Retinal pigment epithelial cell (primary cell): Measurements from ENCODE around the gene GPX3.
A peak's percentile ranks its signal among the peaks of the same experiment; 100 is the strongest.

Source experiments
- DNase-seq: peaks from one replicate; pipeline ENCODE4 v3.0.0-alpha.2; 2010; ENCODE audit warnings: low read depth
- H3K4me3 ChIP-seq: 2 replicates; pipeline ENCODE4 v1.5.1; 2011; ENCODE audit warnings: mild to moderate bottlenecking, low read length, control low read depth, moderate library complexity
- TF ChIP-seq, protein P1 (sequence below): conservative IDR thresholded peaks from 2 replicates; pipeline ENCODE4 v1.5.1; 2011; ENCODE audit warnings: low read depth, low read length, control low read depth, inconsistent platforms

Gene GPX3

DNA sequence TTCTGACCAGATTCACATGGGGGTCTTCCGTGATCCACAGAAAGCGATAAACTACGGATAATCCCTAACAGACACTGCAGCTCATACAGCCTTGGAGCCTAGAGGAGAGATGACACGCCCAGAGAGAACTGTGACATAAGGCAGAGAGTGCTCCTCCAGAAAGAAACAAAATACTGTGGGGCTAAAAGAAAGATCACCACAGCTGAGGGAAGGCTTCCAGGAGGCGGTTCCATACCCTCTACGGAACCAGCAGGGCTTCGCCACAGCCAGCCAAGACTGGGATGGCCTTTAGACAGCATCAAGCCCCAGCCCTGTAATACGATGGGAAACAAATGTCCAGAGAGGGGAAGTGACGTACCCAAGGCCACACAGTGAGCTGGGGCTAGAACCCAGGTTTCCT is 19.3 kb downstream of the GPX3 start:
- no peak overlapping the region for H3K4me3 ChIP-seq
- DNase-seq = no peak
- TF ChIP-seq, protein P1, sequence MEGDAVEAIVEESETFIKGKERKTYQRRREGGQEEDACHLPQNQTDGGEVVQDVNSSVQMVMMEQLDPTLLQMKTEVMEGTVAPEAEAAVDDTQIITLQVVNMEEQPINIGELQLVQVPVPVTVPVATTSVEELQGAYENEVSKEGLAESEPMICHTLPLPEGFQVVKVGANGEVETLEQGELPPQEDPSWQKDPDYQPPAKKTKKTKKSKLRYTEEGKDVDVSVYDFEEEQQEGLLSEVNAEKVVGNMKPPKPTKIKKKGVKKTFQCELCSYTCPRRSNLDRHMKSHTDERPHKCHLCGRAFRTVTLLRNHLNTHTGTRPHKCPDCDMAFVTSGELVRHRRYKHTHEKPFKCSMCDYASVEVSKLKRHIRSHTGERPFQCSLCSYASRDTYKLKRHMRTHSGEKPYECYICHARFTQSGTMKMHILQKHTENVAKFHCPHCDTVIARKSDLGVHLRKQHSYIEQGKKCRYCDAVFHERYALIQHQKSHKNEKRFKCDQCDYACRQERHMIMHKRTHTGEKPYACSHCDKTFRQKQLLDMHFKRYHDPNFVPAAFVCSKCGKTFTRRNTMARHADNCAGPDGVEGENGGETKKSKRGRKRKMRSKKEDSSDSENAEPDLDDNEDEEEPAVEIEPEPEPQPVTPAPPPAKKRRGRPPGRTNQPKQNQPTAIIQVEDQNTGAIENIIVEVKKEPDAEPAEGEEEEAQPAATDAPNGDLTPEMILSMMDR = no peak

DNA sequence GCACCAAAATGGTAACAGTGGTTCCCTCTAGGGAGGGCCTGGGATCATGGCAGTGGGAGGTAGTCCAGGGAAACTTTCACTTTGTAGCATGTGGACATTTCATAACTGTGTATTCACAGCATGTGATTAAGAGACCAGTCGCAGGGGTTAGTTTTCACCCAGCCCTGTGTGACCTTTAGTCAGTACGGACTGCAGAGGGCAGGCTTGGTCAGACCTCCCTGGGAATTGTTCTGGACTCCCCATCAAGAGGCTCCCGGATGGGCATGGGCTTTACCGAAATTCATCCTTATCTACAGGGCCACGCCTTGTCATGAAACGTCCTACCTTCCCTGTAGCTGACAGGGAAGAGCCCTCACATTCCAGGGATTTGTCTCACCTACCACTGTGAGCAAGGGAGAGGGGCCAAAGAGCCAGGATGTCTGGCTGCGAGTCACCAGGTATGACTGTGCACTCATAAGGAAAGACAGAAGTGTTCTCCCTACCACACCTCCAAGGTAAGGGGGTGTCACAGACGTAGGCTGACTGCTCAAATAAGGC is 19.9 kb downstream of the GPX3 start:
- DNase-seq = no peak
- H3K4me3 ChIP-seq = no peak overlapping the region
- TF ChIP-seq, protein P1 = no peak

DNA sequence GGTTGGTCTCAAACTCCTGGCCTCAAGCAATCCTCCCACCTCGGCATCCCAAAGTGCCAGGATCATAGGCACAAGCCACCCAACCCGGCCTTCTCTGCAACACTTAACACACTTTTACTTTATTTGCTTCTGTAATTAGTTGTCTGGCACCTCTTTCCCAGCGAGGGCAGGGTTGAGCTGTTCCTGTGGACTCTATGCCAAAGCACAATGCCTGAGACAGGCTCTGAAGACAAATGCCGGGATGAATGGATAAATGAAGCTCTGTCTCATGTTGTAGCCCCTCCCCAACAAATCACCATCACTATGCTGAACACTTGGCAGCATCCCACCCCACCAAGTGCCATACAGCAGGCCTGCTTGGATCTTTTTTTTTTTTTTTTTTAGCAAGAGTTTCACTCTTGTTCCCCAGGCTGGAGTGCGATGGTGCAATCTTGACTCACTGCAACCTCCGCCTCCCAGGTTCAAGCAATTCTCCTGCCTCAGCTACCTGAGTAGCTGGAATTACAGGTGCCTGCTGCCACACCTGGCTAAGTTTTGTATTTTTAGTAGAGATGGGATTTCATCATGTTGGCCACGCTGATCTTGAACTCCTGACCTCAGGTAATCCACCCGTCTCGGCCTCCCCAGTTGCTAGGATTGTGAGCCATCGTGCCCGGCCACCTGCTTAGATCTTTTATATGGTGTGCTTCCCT is 21.3 kb downstream of the GPX3 start:
- H3K4me3 ChIP-seq = no peak overlapping the region
- no peak for DNase-seq
- TF ChIP-seq, protein P1 = no peak

DNA sequence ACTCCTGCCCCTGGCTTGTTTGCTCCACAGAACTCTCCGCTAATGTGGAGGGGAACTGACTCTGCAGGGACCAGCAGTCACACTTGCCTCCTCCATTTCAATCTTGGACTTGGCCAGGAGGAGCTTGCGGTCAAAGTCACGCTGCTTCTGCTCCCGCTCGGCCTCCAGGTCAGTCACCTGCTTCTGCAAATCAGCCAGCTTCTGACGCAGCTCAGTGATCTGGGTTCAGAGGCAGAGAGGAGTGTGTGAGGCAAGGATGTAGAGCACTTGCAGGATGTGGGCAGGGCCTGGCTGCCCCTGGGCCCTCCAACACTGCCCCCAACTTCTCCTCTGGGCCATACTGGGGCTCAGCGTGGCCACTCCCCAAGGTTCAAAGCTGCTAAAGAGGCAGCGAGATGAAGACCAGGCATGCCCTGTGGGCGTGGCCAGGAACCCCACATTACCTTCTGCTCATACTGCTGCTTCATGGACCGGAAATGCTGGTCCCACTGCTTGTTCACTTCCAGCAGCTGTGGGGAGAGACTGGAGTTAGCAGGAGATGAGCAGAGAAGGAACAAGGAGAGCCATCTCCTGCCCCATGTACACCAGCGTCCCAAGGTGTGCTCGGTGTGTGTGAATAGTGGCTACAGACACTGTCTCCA is 22.2 kb downstream of the GPX3 start:
- peak; percentile 37 for DNase-seq
- TF ChIP-seq, protein P1 = no peak
- no peak overlapping the region for H3K4me3 ChIP-seq

DNA sequence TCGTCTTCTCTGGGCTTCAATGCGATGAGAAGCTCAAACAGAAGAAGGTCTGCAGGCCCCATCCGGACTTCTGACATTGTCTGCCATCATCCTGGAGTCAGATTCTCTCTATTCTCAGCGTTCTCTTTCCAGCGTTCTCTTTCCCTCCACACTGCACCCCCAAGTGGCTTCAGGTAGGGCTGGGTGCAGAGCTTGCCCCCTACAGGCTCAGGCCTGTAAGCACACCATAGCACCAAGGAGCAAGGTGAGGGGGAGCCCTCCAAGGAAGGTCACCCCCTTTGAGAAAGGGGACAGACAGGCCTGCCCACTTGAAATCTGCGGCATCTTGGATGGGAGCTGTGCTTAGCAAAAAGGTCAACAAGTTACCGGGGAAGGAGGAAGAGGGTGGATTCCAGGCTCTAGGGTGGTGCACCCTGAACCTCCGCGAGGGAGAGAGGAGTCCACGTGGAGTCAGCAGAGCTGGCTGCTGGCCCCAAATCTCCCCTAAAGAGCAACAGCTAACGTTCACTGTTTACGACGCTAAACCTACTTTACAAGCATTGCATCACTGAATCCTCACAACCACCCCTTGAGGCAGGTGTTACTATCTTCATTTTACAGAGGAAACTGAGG is 27.5 kb downstream of the GPX3 start:
- TF ChIP-seq, protein P1 = peak; percentile 92
- no peak for DNase-seq

DNA sequence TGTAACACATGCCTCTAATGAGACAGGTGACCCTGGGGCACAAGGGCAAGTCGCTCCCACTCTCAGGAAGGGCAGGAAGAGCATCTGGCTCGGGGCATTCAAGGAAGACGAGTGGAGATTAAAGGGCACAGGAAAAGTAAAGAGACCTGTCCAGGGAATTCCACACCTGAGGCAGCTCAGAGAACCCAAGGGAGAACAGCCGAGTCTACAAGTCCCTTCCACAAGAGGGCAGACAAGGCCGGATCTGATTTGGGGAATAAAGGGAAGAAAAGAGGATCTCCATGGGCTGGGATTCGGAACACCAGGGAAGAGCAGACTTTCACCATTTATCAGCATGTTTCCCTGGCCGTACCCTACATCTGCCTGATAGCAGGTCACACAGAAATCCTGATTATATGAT is 28.1 kb downstream of the GPX3 start:
- DNase-seq = no peak
- no peak overlapping the region for H3K4me3 ChIP-seq
- TF ChIP-seq, protein P1 = peak; percentile 47

More for the DNA sequence above, 27.5 kb downstream of the GPX3 start:
- no peak overlapping the region for H3K4me3 ChIP-seq
